ENCODE measurements around the gene VTI1B.
A peak's percentile ranks its signal among the peaks of the same experiment; 100 is the strongest.

Gene VTI1B

GRCh38 chr14:67679006-67679405 is 4.6 kb upstream of the VTI1B start:
- no peak for DNase-seq (ENCODE audit: low spot score)

- DNase-seq (ENCODE audit: low spot score): no peak
Measured at GRCh38 chr14:67675219-67675582, 769 bp upstream of the VTI1B start.

GRCh38 chr14:67674139-67674479 is 323 bp downstream of the VTI1B start:
- DNase-seq (ENCODE audit: low spot score): peak; percentile 73

GRCh38 chr14:67673451-67673850 is 981 bp downstream of the VTI1B start:
- DNase-seq (ENCODE audit: low spot score): no peak

DNA sequence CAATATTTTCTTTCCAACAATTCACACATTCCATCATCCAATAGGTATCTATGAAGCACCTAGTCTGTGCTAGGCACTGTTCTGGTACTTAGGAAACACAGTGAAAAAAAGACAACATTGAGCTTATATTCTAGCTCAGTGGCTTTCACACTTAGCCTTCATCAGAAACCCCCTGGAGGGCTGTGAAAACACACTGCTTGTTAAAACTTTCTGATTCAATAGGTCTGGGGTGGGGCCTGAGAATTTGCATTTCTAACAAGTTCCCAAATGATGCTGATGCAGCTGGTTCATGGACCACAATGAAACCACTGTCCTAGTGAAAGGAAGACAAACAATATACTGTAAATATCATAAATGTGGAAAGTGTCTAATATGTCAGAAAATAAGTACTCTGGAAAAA is 5.9 kb downstream of the VTI1B start:
- DNase-seq (ENCODE audit: low spot score): peak; percentile 48

GRCh38 chr14:67666750-67667449 is 7.5 kb downstream of the VTI1B start:
- DNase-seq (ENCODE audit: low spot score): peak; percentile 82

DNA sequence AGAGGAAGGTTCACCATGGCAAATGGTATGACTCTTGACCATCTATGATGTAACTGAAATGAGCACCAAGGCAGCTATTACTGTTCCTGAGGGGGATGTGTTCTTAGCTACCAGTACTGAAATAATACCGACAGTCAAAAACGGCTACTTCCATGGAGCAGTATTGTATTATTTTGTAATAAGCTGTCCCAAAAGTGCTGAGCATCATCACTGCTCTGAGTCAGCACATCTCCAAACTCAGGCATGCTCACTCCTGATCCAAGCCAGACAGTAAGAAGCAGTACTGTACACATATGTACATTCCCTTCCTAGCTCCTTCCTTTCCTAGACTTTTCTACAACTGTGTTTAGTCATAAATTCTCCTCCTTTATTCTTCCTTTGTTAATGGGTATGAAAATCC is 8.6 kb downstream of the VTI1B start:
- no peak for DNase-seq (ENCODE audit: low spot score)

- DNase-seq (ENCODE audit: low spot score): no peak
Measured at GRCh38 chr14:67663633-67664032, 10.8 kb downstream of the VTI1B start.

DNA sequence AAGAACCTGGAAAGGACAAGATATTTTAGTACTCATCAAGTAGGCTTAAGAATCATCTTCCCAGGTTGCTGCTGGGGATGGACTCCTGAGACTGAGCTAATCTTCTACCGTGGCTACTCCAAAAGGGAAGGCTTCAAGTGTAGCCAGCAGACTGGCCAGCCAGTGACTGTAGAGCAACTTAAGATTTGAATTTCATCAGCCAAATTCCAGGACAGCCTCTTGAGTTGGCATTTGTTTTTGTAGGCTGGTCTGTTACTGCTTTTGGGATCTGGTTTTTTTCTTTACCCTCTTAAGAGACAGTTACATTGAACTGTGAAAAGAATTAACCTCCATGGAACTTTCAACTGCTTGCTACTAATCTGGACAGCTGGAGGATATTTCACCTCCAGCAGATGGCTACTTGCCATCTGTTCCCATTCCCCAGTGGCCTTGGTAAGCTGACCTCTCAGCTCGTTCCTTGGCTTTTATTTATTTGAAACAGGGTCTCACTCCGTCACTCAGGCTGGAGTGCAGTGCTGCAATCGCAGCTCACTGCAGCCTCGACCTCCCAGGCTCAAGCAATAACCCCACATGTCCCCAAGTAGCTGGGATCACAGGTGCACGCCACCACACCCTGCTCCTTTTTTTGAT is 20.7 kb downstream of the VTI1B start:
- no peak for DNase-seq (ENCODE audit: low spot score)

DNA sequence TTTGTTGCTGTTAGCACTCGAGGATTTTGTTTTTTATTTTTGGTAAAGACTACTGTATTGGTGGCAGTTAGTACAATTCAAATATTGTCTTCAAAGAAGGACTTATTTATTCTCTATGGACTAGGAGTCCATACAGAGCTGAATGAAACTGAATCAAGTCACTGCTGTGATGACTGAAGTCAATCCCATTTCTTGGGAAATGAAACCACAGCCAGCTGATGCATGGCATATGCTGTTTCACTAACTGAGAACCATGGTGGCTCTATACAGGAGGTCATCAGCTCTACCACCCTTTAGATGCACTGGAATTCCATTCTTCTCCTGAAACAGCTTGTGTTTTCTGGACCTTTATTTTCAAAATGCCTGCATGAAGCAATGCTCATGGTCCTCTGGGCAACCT is 22.2 kb downstream of the VTI1B start:
- DNase-seq (ENCODE audit: low spot score): no peak

DNA sequence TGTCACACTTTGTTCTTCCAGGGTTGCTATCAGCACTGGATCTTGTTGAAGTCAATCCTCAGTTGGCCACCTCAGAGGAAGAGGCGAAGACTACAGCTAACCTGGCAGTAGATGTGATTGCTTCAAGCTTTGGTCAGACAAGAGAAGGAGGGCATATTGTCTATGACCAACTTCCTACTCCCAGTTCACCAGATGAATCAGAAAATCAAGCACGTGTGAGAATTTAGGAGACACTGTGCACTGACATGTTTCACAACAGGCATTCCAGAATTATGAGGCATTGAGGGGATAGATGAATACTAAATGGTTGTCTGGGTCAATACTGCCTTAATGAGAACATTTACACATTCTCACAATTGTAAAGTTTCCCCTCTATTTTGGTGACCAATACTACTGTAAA is 23.7 kb downstream of the VTI1B start:
- no peak for DNase-seq (ENCODE audit: low spot score)

DNA sequence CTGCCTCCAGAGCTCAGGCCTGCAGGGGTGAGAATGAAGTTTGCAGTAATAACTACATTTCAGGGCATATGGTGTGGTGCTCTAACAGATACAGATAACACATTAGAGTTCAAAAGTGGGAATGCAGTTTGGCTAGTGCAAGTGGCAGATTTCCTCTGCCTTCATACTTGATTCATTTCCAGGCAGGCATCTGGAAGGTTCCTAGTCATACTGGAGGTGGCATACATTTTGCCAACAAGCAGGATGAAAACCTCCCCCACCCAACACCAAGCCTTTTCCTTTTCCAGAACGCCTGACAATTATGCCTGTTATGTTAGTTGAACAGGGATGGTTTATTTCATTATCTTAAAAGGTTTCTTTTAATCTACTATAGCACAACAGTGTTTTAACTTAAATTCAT is 24.3 kb downstream of the VTI1B start:
- DNase-seq (ENCODE audit: low spot score): no peak

DNA sequence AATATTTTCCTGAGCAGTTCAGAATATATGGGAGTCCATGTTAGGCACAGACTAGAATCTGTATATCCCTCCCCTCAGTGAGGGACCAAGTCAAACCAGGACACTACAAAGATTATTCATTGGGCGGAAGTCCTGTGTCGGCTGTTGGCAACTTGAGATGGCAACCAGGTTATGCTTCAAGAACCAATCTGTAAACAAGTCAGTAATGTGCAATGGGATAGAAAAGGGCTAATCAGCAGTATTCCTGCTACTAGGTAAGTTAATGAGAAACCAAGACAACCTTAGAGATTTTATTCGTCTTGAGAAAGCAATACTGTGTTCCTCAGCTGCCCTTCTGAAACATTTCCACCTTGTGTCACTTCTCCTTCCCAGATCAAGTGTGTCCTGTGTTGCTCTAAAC is 28.3 kb downstream of the VTI1B start:
- DNase-seq (ENCODE audit: low spot score): no peak

DNA sequence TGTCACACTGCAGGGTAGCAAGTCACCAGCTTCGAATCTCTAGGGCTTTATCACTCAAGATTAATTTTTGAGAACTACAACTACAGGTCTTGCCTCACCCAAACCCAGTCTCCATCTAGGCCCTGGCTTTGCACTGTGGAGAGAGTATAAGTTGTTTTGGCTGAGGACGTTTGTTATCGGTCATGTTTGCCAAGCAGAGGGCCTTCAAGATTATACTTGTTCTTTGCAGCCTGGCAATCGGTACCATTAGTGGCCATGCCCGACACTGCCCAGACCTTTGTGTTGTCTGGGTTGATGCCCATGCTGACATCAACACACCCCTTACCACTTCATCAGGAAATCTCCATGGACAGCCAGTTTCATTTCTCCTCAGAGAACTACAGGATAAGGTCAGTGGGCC is 29.0 kb downstream of the VTI1B start:
- DNase-seq (ENCODE audit: low spot score): no peak

DNA sequence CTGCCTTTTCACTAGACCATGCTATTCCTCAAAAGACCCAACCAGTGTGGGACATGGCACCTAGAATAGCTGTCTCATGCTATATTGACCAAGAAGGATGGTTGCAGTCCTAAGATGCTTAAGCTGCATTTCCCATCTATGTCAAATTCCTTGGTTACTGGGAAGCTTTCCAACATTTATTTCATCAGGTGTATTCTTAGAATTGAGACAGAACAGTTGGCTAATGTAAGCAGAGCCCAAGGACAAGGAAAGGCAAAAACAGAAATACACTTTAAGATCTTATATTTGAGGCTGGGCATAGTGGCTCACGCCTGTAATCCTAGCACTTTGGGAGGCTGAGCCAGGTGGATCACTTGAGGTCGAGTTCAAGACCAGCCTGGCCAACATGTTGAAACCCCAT is 30.0 kb downstream of the VTI1B start:
- no peak for DNase-seq (ENCODE audit: low spot score)

DNA sequence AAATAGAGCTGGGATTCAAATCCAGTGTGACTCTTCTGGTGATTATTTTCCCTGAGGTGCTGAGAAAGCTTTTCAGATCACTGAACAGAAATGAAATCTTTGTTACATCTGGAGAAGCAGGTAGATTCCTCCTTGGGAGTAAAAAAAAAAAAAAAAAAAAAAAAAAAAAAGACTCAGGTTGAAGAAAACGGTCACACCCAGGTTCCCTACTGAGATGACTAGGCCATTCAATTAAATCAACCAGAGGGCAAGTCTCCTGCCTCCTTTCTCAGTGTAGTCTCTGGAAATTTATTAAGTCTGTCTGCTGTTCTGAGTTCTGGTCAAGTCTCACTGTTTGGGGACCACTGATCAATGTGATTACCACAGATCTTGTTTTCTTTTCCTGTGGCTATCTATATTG is 30.7 kb downstream of the VTI1B start:
- no peak for DNase-seq (ENCODE audit: low spot score)

DNA sequence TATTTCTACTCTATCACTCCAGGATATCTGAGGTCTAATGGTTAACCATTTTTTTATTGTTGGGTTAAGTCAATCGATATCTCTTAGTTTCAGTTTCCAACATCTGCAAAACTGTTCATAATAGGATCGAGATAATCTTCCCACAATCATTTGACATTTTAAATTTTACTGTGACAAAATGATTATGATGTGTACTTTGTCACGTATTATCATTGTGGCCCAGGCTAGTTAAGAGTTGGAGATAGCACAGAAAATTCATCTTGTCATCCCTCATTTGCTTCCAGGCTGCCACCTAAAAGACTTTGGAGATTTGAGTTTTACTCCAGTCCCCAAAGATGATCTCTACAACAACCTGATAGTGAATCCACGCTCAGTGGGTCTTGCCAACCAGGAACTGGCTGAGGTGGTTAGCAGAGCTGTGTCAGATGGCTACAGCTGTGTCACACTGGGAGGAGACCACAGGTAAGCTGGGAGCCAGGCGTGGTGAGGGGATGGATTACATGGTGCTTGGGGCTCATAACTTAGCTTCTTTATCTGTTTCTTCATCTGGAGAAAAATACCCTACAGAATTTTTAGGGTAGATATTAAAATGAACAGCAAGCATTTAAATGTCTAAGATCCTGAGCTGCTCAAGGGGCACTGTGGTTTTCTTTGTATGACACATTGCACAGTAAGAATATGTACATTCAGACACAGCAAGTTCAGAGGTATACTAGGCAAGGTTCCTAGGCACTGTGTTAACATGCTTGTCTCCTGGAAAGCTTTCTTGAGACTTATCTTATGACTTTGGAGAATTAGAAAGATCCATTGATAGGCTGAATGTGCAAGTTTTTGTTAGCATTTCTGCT is 32.3 kb downstream of the VTI1B start:
- DNase-seq (ENCODE audit: low spot score): no peak

- DNase-seq (ENCODE audit: low spot score): no peak
Measured at GRCh38 chr14:67641480-67641879, 33.0 kb downstream of the VTI1B start.

DNA sequence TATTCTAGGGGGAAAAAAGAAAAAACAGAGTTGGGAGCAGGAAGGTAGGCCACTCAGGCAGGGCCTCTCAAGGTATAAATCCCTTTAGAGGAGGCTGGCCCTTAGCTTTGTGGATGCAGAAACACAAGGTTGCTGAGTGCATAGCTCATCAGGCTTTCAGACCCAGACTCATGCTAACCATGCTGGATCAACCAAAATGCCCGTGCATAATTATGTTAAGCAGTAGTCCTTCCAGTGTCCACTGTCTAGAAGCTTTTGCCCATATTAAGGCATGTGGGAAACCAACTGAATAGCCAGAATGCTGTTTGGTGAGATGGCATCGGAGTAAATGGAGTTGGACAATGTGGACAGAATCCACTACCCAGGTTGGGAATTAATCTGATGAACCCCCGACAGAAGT is 35.8 kb downstream of the VTI1B start:
- DNase-seq (ENCODE audit: low spot score): no peak

DNA sequence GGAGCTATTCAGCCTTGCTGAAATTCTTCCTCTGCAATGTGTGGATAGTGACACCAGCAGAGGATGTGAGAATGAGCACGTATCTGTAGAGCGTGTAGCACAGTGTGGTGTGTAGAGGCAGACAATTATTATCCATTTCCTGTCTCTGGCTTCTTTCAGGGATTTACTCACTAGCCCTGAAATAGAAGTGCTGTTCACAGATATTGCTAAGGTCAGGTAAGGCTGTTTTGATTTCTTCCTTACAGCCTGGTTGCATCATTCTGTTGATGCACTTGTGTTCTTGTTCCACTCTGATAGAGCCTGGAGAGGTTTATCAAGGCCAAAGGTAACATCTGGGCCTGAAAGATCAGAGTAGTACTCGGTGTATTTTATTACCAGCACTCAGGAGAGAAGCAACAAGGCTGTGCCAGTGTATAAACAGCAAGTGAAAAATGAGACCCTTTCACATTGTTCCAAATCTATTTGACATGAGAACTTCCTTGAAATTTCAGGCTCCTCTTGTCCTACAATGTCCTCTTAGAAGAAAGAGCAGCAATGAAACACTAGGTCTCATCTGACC is 38.0 kb downstream of the VTI1B start:
- no peak for DNase-seq (ENCODE audit: low spot score)

- DNase-seq (ENCODE audit: low spot score): no peak
Measured at GRCh38 chr14:67633451-67634147, 40.8 kb downstream of the VTI1B start.

DNA sequence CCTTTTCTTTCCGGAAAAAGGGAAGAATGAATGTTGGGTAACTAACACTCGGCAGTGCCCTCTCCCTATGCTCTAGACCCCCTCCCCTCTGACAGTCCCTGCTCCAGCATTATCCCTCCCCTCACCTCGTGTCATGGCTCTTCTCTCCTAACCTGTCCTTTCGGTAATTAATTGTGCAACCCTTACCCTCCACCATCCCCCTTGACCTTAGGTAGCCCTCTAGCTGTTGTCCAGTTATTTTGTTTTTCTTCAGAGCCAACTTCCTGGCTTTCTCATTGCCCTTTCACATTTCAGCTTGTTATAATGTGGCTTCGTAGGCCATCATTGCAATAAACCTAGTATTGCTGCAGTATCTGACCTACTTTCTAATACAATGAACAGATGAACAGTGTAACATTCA is 43.5 kb downstream of the VTI1B start:
- no peak for DNase-seq (ENCODE audit: low spot score)

Measured in pons (tissue), 1 donor.